SK-N-SH treated with all-trans-retinoic acid at 6 μM for 48 hours (cell line): ENCODE data around the gene ANXA10.

ENCODE experiments used
- ZFP3 ChIP-seq: fragments of 250-450 bp; sonication (Bioruptor Pico); IDR thresholded peaks from 2 replicates; pipeline ENCODE4 v1.5.0; 2020; ENCODE audit warnings: mild to moderate bottlenecking, moderate library complexity
- ZFP30 ChIP-seq: fragments of 450-650 bp; formaldehyde crosslinking; IDR thresholded peaks from 2 replicates; pipeline ENCODE4 v1.5.0; 2022; ENCODE audit warnings: mild to moderate bottlenecking, moderate library complexity
- ZNF70 ChIP-seq: fragments of 450-650 bp; formaldehyde crosslinking; IDR thresholded peaks from 2 replicates; pipeline ENCODE4 v1.5.0; 2020; ENCODE audit warnings: mild to moderate bottlenecking, moderate library complexity

DNA sequence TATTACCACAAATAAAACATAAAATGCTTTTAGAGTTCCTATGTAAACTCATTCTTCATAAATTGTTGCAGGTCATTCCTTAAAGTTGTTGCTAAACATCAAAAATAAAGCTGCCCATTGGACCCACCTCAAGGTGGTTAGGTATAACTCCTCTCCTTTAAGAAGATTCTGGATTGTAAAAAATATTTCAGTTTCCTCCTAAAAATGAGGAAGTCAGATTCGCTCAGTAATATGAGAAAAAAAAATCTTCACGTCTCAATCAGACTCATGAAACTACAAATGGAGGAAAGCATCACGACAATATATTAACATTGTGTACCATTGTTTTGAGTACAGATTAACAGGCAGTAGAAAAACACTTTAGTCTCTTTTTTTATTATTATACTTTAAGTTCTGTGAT lies 120.3 kb downstream of the ANXA10 start:
- TF ChIP-seq ZFP3 (CRISPR knock-in tag): no peak
- no peak for TF ChIP-seq ZNF70
- TF ChIP-seq ZFP30 (CRISPR knock-in tag): no peak
